Measurements from ENCODE around the gene OR52H1. TPM values are rescaled to one million over a fixed set of nuclear protein-coding genes. Genes with fewer than 3 reads are reported as not detected.

Gene OR52H1
- total and polyA plus RNA-seq, 2 of the 4 experiments (the other 2 are of a cell fraction): 0.18 TPM; not detected in 1

DNA sequence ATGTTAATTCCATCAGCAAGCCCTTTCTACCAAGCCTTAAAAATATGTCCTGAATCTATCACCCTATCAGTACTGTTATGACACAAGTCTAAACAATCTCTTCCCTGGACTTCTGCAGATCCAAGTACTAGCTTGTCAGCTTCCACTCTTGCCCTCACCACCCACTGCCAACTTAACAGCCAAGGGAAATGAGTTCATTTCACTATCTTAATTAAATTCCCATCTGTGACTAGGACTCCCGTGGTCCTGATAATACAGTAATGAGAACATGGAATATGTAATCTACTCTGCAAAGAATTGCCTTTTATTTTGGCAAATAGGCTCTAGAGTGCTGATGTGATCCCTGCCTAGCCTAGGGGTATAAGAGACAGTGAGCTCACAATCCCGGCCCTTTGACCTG lies 48.7 kb downstream of the OR52H1 start:
- H3K27me3 ChIP-seq (ENCODE audit: control insufficient read depth, insufficient read depth, low read length): no peaks in the 10 kb centered on the region
- no peak overlapping the region for H3K56ac ChIP-seq (ENCODE audit: extremely low read depth, insufficient read depth, low read length)
- no peaks in the 10 kb centered on the region for H3K9me1 ChIP-seq (ENCODE audit: insufficient read depth, low read length)
- no peak overlapping the region for H3K9ac ChIP-seq (ENCODE audit: low read depth, low read length)
- no peak overlapping the region for H3K4me2 ChIP-seq (ENCODE audit: low read depth, low read length)
- H3K23ac ChIP-seq (ENCODE audit: low read depth, low read length): no peak overlapping the region
- H3K18ac ChIP-seq (ENCODE audit: low read depth, low read length): no peak overlapping the region
- H2AK5ac ChIP-seq (ENCODE audit: low read depth, low read length): no peak overlapping the region
- no peak overlapping the region for H2BK20ac ChIP-seq (ENCODE audit: low read depth, low read length)
- ChIA-PET CTCF (no interaction called here), POLR2A (ENCODE audit: unreplicated experiment) (no interaction called here)
- in situ Hi-C loops (cut with MboI; ENCODE audit: low sequenced_read_pairs): no loop called here
- H3K4me3 ChIP-seq (ENCODE audit: insufficient read depth, low read depth, low read length): no peak overlapping the region
- no peaks in the 10 kb centered on the region for H4K20me1 ChIP-seq (ENCODE audit: insufficient read depth, low read length)
- H3K4ac ChIP-seq (ENCODE audit: low read depth, low read length): no peak overlapping the region
- no peak overlapping the region for H3K27ac ChIP-seq (ENCODE audit: insufficient read depth, low read length)
- no peak overlapping the region for H4K5ac ChIP-seq (ENCODE audit: low read depth, low read length)
- TF ChIP-seq BHLHE40 (IDR thresholded peaks at IDR 0.05; ENCODE audit: low read depth, low read length) (no peak), RCOR1 (IDR thresholded peaks at IDR 0.05; ENCODE audit: insufficient replicate concordance, low read length) (no peak), RFX5 (IDR thresholded peaks at IDR 0.05; ENCODE audit: low read depth, low read length) (no peak), CEBPB (IDR thresholded peaks at IDR 0.05; ENCODE audit: low read depth, low read length) (no peak), FOS (IDR thresholded peaks at IDR 0.05; ENCODE audit: low read depth, low read length) (no peak), POLR2A (IDR thresholded peaks at IDR 0.05; ENCODE audit: low read depth, low read length) (no peak), SMC3 (IDR thresholded peaks at IDR 0.05; ENCODE audit: low read depth, low read length) (no peak), CHD1 (IDR thresholded peaks at IDR 0.05; ENCODE audit: low read depth, low read length) (no peak), MXI1 (IDR thresholded peaks at IDR 0.05; ENCODE audit: borderline replicate concordance, low read depth, low read length) (no peak), NFE2L2 (IDR thresholded peaks at IDR 0.05; ENCODE audit: low read depth, low read length) (no peak), MAFK (IDR thresholded peaks at IDR 0.05; ENCODE audit: low read depth, low read length) (no peak), RAD21 (IDR thresholded peaks at IDR 0.05; ENCODE audit: low read length) (no peak), MAZ (IDR thresholded peaks at IDR 0.05; ENCODE audit: borderline replicate concordance, low read depth, low read length) (no peak)
- TF ChIP-seq, protein P1, sequence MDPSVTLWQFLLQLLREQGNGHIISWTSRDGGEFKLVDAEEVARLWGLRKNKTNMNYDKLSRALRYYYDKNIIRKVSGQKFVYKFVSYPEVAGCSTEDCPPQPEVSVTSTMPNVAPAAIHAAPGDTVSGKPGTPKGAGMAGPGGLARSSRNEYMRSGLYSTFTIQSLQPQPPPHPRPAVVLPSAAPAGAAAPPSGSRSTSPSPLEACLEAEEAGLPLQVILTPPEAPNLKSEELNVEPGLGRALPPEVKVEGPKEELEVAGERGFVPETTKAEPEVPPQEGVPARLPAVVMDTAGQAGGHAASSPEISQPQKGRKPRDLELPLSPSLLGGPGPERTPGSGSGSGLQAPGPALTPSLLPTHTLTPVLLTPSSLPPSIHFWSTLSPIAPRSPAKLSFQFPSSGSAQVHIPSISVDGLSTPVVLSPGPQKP (IDR thresholded peaks at IDR 0.05; ENCODE audit: borderline replicate concordance, low read depth, low read length): no peak
- TF ChIP-seq, protein P2, sequence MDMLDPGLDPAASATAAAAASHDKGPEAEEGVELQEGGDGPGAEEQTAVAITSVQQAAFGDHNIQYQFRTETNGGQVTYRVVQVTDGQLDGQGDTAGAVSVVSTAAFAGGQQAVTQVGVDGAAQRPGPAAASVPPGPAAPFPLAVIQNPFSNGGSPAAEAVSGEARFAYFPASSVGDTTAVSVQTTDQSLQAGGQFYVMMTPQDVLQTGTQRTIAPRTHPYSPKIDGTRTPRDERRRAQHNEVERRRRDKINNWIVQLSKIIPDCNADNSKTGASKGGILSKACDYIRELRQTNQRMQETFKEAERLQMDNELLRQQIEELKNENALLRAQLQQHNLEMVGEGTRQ (IDR thresholded peaks at IDR 0.05; ENCODE audit: low read depth, low read length): no peak
- TF ChIP-seq, protein P3, sequence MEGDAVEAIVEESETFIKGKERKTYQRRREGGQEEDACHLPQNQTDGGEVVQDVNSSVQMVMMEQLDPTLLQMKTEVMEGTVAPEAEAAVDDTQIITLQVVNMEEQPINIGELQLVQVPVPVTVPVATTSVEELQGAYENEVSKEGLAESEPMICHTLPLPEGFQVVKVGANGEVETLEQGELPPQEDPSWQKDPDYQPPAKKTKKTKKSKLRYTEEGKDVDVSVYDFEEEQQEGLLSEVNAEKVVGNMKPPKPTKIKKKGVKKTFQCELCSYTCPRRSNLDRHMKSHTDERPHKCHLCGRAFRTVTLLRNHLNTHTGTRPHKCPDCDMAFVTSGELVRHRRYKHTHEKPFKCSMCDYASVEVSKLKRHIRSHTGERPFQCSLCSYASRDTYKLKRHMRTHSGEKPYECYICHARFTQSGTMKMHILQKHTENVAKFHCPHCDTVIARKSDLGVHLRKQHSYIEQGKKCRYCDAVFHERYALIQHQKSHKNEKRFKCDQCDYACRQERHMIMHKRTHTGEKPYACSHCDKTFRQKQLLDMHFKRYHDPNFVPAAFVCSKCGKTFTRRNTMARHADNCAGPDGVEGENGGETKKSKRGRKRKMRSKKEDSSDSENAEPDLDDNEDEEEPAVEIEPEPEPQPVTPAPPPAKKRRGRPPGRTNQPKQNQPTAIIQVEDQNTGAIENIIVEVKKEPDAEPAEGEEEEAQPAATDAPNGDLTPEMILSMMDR (conservative IDR thresholded peaks at IDR 0.05; ENCODE audit: low read depth, low read length): no peak
- intact Hi-C loops (cut with micrococcal nuclease): no loop called here
- no peak overlapping the region for H2AK9ac ChIP-seq (replicated peaks; ENCODE audit: low read depth, low read length, poor library complexity)
- H3K36me3 ChIP-seq (ENCODE audit: control insufficient read depth, insufficient read depth, low read length): no peaks in the 10 kb centered on the region
- no peak overlapping the region for H2BK15ac ChIP-seq (ENCODE audit: low read depth, low read length)
- H3K79me1 ChIP-seq (ENCODE audit: low read depth in 1 of 2, low read length in 2 of 2): no peaks in the 10 kb centered on the region
- H4K8ac ChIP-seq (ENCODE audit: low read depth in 2 of 2, low read length in 2 of 2): no peak overlapping the region
- dilution Hi-C loops (cut with HindIII; ENCODE audit: low sequenced_read_pairs, unreplicated experiment): no loop called here
- H3K14ac ChIP-seq (replicated peaks; ENCODE audit: low read depth, low read length): no peak overlapping the region
- WGBS, 2 experiments (ENCODE audit: extremely low coverage in 2 of 2, insufficient read length in 1 of 2): no CpG with 5 or more reads among the region's 2 CpGs
- H3K4me1 ChIP-seq (ENCODE audit: control insufficient read depth, insufficient read depth, low read length): no peaks in the 10 kb centered on the region
- no peaks in the 10 kb centered on the region for H3K9me3 ChIP-seq (ENCODE audit: control insufficient read depth, insufficient read depth, low read length)
- DNase-seq: no peak
- ATAC-seq (ENCODE audit: low read depth): no peak
- no peak overlapping the region for H4K91ac ChIP-seq (ENCODE audit: insufficient read depth, low read depth, low read length)
- no peak overlapping the region for H2BK5ac ChIP-seq (ENCODE audit: low read depth, low read length, poor library complexity, severe bottlenecking)
- BruUV-seq (replicated peaks): no TSS peak
- H2AFZ ChIP-seq (replicated peaks; ENCODE audit: low read length, poor library complexity): no peak overlapping the region
- no peak overlapping the region for H2BK120ac ChIP-seq (ENCODE audit: low read depth, low read length)

All from IMR-90 (cell line).